B cell (primary cell): ENCODE data around the gene CD247. TPM values are rescaled to one million over a fixed set of nuclear protein-coding genes. Genes with fewer than 3 reads are reported as not detected.

Experiments used
- ATAC-seq: fragments of 200-7000 bp; cut with Tn5 transposase; one replicate; pipeline ENCODE4 v1.10.0; 2021; ENCODE audit warnings: low read depth, mild to moderate bottlenecking, moderate number of reproducible peaks, moderate library complexity
- CTCF ChIA-PET: fragments of 350-600 bp; sonication (Branson Sonifier 250); formaldehyde crosslinking; loops from one replicate; lab custom pipeline; 2021; ENCODE audit warnings: antibody characterized with exemption, inconsistent platforms; lab: Charles Lee
- POLR2A ChIA-PET: fragments of 350-600 bp; sonication (Branson Sonifier 250); formaldehyde crosslinking; loops from one replicate; lab custom pipeline; 2021; ENCODE audit warnings: antibody characterized with exemption; lab: Charles Lee
- DNase-seq: peaks from one replicate; pipeline ENCODE4 v3.0.0; 2013
- H2AFZ ChIP-seq: 2 replicates; pipeline ENCODE4 v1.6.1; 2012; ENCODE audit warnings: mild to moderate bottlenecking, low read depth, low read length; ENCODE audit not compliant: insufficient read depth, poor library complexity, severe bottlenecking
- H3K27ac ChIP-seq, 2 donors: 1 replicate in 1 of 2; 2 replicates in 1 of 2; pipeline ENCODE4 v1.5.1; 2012 to 2013; ENCODE audit warnings: low read length in 2 of 2, mild to moderate bottlenecking in 2 of 2, moderate library complexity in 1 of 2
- H3K27me3 ChIP-seq, 4 experiments: fragments of 200-600 bp in 1 of 4; sonication (generic) in 1 of 4; replicated peaks in 1 of 4; 1 replicate in 2 of 4; 2 replicates in 2 of 4; pipeline versions ENCODE4 v1.6.1 to v1.7.0; 2013 to 2016; ENCODE audit warnings: low read length in 3 of 4, mild to moderate bottlenecking in 2 of 4, mixed read lengths in 1 of 4, moderate library complexity in 1 of 4; ENCODE audit not compliant: insufficient read depth in 4 of 4, control insufficient read depth in 3 of 4; ENCODE audit errors: control extremely low read depth in 1 of 4
- H3K36me3 ChIP-seq, 2 experiments: replicated peaks in 1 of 2; 1 replicate in 1 of 2; 2 replicates in 1 of 2; pipeline versions ENCODE4 v1.6.1 to v1.7.1; 2013; ENCODE audit warnings: low read length in 1 of 2; ENCODE audit not compliant: insufficient read depth in 2 of 2, control insufficient read depth in 1 of 2; ENCODE audit errors: control extremely low read depth in 1 of 2, extremely low read depth in 1 of 2
- H3K4me1 ChIP-seq, 2 donors: fragments of 200-600 bp in 1 of 2; sonication (generic) in 1 of 2; 1 replicate in 1 of 2; 2 replicates in 1 of 2; pipeline versions ENCODE4 v1.5.1 to v1.6.1; 2013 to 2017; ENCODE audit warnings: low read length in 2 of 2; ENCODE audit not compliant: control insufficient read depth in 2 of 2, insufficient read depth in 2 of 2
- H3K4me2 ChIP-seq: replicated peaks from 2 replicates; pipeline ENCODE3; 2012; ENCODE audit warnings: mild to moderate bottlenecking, low read depth, low read length; ENCODE audit not compliant: poor library complexity, severe bottlenecking
- H3K4me3 ChIP-seq, 5 experiments: fragments of 200-600 bp in 1 of 5; sonication (generic) in 1 of 5; 1 replicate in 3 of 5; 2 replicates in 2 of 5; pipeline versions ENCODE4 v1.5.1 to v1.7.0; 2011 to 2016; ENCODE audit warnings: low read length in 4 of 5, mild to moderate bottlenecking in 4 of 5, low read depth in 2 of 5, control low read depth in 1 of 5, moderate library complexity in 1 of 5; ENCODE audit not compliant: insufficient read depth in 1 of 5; ENCODE audit errors: control extremely low read depth in 1 of 5, extremely low read depth in 1 of 5
- H3K79me2 ChIP-seq: fragments of 200-600 bp; sonication (generic); one replicate; pipeline ENCODE4 v1.6.0; 2016; ENCODE audit warnings: low read length; ENCODE audit not compliant: control insufficient read depth, insufficient read depth
- H3K9ac ChIP-seq: fragments of 200-600 bp; sonication (generic); 2 replicates; pipeline ENCODE4 v1.6.1; 2017; ENCODE audit warnings: mild to moderate bottlenecking, low read length, moderate library complexity
- H3K9me3 ChIP-seq, 3 donors: one replicate each; pipeline versions ENCODE4 v1.6.1 to v1.7.1; 2013; ENCODE audit warnings: low read length in 2 of 3; ENCODE audit not compliant: control insufficient read depth in 2 of 3, insufficient read depth in 1 of 3; ENCODE audit errors: control extremely low read depth in 1 of 3
- H4K20me1 ChIP-seq: 2 replicates; pipeline ENCODE4 v1.6.0; 2012; ENCODE audit warnings: mild to moderate bottlenecking, low read length; ENCODE audit not compliant: insufficient read depth, control insufficient read depth, poor library complexity, severe bottlenecking
- H3K27ac Mint-ChIP-seq: one replicate; pipeline ENCODE4 v1.8.0; 2021; ENCODE audit warnings: mixed read lengths
- H3K27me3 Mint-ChIP-seq: one replicate; pipeline ENCODE4 v1.8.0; 2021; ENCODE audit warnings: mixed read lengths
- H3K4me1 Mint-ChIP-seq: one replicate; pipeline ENCODE4 v1.8.0; 2021; ENCODE audit warnings: mixed read lengths
- H3K4me3 Mint-ChIP-seq: one replicate; pipeline ENCODE4 v1.8.0; 2021; ENCODE audit warnings: mixed read lengths
- H3K9me3 Mint-ChIP-seq: one replicate; pipeline ENCODE4 v1.8.0; 2022; ENCODE audit warnings: mixed read lengths; ENCODE audit not compliant: insufficient read depth
- EZH2 ChIP-seq: IDR thresholded peaks from 2 replicates; pipeline ENCODE4 v1.6.1; 2012; ENCODE audit warnings: borderline replicate concordance, low read depth, mild to moderate bottlenecking, moderate library complexity, low read length; ENCODE audit not compliant: insufficient read depth, poor library complexity, severe bottlenecking
- WGBS: methylation state at CpG from one replicate; pipeline ENCODE4 v1.1.5; 2013; ENCODE audit warnings: missing lambda C conversion rate; ENCODE audit not compliant: insufficient coverage; 5-methylcytosine and 5-hydroxymethylcytosine counted together
- intact Hi-C: fragments of 100-400 bp; cut with micrococcal nuclease; formaldehyde crosslinking; loops from one replicate; pipeline ENCODE4 v1.10.0; 2022
- polyA plus RNA-seq: library from polyadenylated mRNA; depleted of rRNA; stranded (reverse); fragments of >200 nt; gene quantifications from 2 replicates; pipeline ENCODE4 v1.2.3, GENCODE V29; 2012
- total RNA-seq, 2 donors: library from RNA; stranded (reverse); fragments of 120-200 nt in 1 of 2; gene quantifications; 1 replicate in 1 of 2; 2 replicates in 1 of 2; pipeline versions ENCODE4 v1.2.3 to v1.2.4, GENCODE V29; 2013 to 2022
- TF ChIP-seq, protein P1 (sequence below): fragments of 200-600 bp; IDR thresholded peaks from one replicate; pipeline ENCODE4 v1.8.0; 2022; ENCODE audit warnings: antibody characterized with exemption, mild to moderate bottlenecking

The CD247 gene
- total and polyA plus RNA-seq, 2 donors (not counting 1 experiment from before 2014, with no cell fraction given) = 2.5 to 10.8 TPM

DNA sequence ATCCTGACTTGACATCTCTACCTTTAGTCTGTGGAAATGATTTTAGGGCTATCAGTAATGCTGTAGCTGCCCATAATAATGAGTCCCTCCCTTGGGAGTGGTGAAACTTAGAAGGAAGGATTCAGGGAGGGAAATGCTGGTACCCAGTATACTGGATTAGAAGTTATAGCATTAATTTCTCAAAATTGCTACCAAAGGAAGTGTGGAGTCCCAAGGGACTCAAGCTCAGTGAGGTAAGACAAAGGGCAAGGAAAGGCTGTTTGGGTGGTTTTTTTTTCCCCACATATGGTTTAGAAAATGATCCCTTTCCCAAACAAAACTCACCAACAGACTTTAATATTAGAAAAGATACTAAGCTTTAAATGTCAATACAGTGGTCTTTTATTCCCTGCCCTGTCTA, 99.9 kb downstream of the CD247 start:
- Histone ChIP-seq H3K4me3 (no peak overlapping the region), H3K27ac (no peak overlapping the region), H2AFZ (no peak overlapping the region), H3K79me2 (no peaks in the 10 kb centered on the region), H3K36me3 (peaks cover 9 to 39% of the 10 kb centered on the region in 2 experiments), H4K20me1 (no peaks in the 10 kb centered on the region), H3K4me2 (peak overlapping the region; percentile 17), H3K4me1 (peaks cover 7 to 13% of the 10 kb centered on the region in 2 donors), H3K9ac (peak overlapping the region; percentile 34), H3K27me3 (no peaks in the 10 kb centered on the region), H3K9me3 (no peaks in the 10 kb centered on the region)
- H3K4me1 Mint-ChIP-seq = peaks cover 18% of the 10 kb centered on the region
- DNase-seq (peak; percentile 42), ATAC-seq (peak; percentile 54)
- intact Hi-C loops = loop anchor here (2.0 kb wide), 1 partner anchor 14 kb away; no protein-coding TSS in a partner anchor
- ChIA-PET CTCF (interaction anchor here (0.9 to 3.0 kb wide), 8 partner anchors 9 to 153 kb away, joined by 3 to 10 read pairs (median 4); no protein-coding TSS in a partner anchor), POLR2A (interaction anchor here (0.7 kb wide), 1 partner anchor 11 kb away, joined by 3 read pairs; no protein-coding TSS in a partner anchor)
- no peak overlapping the region for H3K4me3 Mint-ChIP-seq
- no peaks in the 10 kb centered on the region for H3K27me3 Mint-ChIP-seq
- TF ChIP-seq EZH2 = no peak
- TF ChIP-seq, protein P1, sequence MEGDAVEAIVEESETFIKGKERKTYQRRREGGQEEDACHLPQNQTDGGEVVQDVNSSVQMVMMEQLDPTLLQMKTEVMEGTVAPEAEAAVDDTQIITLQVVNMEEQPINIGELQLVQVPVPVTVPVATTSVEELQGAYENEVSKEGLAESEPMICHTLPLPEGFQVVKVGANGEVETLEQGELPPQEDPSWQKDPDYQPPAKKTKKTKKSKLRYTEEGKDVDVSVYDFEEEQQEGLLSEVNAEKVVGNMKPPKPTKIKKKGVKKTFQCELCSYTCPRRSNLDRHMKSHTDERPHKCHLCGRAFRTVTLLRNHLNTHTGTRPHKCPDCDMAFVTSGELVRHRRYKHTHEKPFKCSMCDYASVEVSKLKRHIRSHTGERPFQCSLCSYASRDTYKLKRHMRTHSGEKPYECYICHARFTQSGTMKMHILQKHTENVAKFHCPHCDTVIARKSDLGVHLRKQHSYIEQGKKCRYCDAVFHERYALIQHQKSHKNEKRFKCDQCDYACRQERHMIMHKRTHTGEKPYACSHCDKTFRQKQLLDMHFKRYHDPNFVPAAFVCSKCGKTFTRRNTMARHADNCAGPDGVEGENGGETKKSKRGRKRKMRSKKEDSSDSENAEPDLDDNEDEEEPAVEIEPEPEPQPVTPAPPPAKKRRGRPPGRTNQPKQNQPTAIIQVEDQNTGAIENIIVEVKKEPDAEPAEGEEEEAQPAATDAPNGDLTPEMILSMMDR = no peak
- H3K27ac Mint-ChIP-seq = peak overlapping the region; percentile 21
- H3K9me3 Mint-ChIP-seq = no peaks in the 10 kb centered on the region

DNA sequence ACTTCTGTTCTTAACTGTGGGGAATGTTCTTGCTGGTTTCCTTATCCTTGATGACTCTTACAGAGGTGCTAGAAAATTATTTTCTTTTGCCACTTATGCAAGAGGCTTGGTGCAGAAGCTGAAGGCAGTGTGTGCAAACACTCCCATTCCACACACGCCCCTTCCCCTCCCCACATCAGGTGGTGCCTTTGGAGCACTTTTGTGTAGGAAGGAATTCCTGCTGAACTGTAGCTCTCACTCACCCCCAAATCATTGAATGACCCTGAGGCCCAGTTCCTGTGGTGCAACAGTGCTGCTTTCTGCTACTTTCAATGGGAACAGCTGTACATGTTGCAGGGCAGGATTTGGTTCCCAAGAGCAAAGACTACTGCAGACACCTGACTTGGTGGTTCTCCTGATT, 101.8 kb downstream of the CD247 start:
- no peak for TF ChIP-seq EZH2
- TF ChIP-seq, protein P1 = no peak
- H3K4me1 Mint-ChIP-seq = peaks cover 24% of the 10 kb centered on the region
- Histone ChIP-seq H3K4me2 (no peak overlapping the region), H3K79me2 (no peaks in the 10 kb centered on the region), H3K4me3 (no peak overlapping the region), H3K27me3 (no peaks in the 10 kb centered on the region), H3K9ac (no peak overlapping the region), H3K36me3 (peaks cover 12 to 51% of the 10 kb centered on the region in 2 experiments), H3K27ac (no peak overlapping the region), H2AFZ (no peak overlapping the region), H4K20me1 (no peaks in the 10 kb centered on the region), H3K4me1 (peaks cover 7 to 13% of the 10 kb centered on the region in 2 donors), H3K9me3 (no peaks in the 10 kb centered on the region)
- no peaks in the 10 kb centered on the region for H3K9me3 Mint-ChIP-seq
- intact Hi-C loops = no loop called here
- no peaks in the 10 kb centered on the region for H3K27me3 Mint-ChIP-seq
- H3K27ac Mint-ChIP-seq = no peak overlapping the region
- no peak for DNase-seq
- no CpG with 5 or more reads among the region's 1 CpG for WGBS
- ChIA-PET CTCF (interaction anchor here (1.2 to 3.0 kb wide), 4 partner anchors 9 to 359 kb away, joined by 4 to 10 read pairs (median 4); no protein-coding TSS in a partner anchor), POLR2A (no interaction called here)
- no peak for ATAC-seq
- no peak overlapping the region for H3K4me3 Mint-ChIP-seq
